Liver (tissue), 3 donors: ENCODE measurements around the gene ACTR8.
"Not testable (repeated sequence)": the region's sequence is repeated elsewhere in the genome, so short reads cannot be mapped to it uniquely, and the experiment has no call there.

Source experiments
- HNF4A ChIP-seq, 2 donors: conservative IDR thresholded peaks; 2 replicates each; pipeline ENCODE4 v1.6.1; 2016; ENCODE audit warnings: antibody characterized with exemption in 2 of 2, mild to moderate bottlenecking in 2 of 2
- JUND ChIP-seq, 2 donors: IDR thresholded peaks; 2 replicates each; pipeline ENCODE4 v1.6.1; 2016; ENCODE audit warnings: antibody characterized with exemption in 2 of 2
- RAD21 ChIP-seq, 2 donors: IDR thresholded peaks; 2 replicates each; pipeline ENCODE4 v1.6.1; 2016; ENCODE audit warnings: antibody characterized with exemption in 2 of 2, mild to moderate bottlenecking in 2 of 2
- TF ChIP-seq, protein P1 (sequence below): IDR thresholded peaks from 2 replicates; pipeline ENCODE4 v1.6.1; 2016; ENCODE audit warnings: antibody characterized with exemption
- TF ChIP-seq, protein P2 (sequence below): fragments of 150-350 bp; IDR thresholded peaks from 2 replicates; pipeline ENCODE4 v1.5.1; 2017; ENCODE audit warnings: improper control_type of control experiment, low read depth, low read length; ENCODE audit not compliant: missing input control
- donor health status: healthy.
- donor health status: healthy.

DNA sequence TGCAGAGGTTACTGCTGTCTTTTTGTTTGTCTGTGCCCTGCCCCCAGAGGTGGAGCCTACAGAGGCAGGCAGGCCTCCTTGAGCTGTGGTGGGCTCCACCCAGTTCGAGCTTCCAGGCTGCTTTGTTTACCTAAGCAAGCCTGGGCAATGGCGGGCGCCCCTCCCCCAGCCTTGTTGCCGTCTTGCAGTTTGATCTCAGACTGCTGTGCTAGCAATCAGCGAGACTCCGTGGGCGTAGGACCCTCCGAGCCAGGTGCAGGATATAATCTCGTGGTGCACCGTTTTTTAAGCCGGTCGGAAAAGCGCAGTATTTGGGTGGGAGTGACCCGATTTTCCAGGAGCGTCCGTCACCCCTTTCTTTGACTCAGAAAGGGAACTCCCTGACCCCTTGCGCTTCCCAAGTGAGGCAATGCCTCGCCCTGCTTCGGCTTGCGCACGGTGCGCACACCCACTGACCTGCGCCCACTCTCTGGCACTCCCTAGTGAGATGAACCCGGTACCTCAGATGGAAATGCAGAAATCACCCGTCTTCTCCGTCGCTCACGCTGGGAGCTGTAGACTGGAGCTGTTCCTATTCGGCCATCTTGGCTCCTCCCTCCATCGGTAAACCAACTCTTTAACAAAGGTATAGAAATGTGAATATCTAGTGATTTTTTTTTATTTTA is 45.4 kb upstream of the ACTR8 start:
- not testable (repeated sequence) for TF ChIP-seq RAD21 (IDR thresholded peaks at IDR 0.05); JUND (IDR thresholded peaks at IDR 0.05); HNF4A (conservative IDR thresholded peaks at IDR 0.05)
- TF ChIP-seq, protein P1, sequence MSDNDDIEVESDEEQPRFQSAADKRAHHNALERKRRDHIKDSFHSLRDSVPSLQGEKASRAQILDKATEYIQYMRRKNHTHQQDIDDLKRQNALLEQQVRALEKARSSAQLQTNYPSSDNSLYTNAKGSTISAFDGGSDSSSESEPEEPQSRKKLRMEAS: not testable (repeated sequence)
- TF ChIP-seq, protein P2, sequence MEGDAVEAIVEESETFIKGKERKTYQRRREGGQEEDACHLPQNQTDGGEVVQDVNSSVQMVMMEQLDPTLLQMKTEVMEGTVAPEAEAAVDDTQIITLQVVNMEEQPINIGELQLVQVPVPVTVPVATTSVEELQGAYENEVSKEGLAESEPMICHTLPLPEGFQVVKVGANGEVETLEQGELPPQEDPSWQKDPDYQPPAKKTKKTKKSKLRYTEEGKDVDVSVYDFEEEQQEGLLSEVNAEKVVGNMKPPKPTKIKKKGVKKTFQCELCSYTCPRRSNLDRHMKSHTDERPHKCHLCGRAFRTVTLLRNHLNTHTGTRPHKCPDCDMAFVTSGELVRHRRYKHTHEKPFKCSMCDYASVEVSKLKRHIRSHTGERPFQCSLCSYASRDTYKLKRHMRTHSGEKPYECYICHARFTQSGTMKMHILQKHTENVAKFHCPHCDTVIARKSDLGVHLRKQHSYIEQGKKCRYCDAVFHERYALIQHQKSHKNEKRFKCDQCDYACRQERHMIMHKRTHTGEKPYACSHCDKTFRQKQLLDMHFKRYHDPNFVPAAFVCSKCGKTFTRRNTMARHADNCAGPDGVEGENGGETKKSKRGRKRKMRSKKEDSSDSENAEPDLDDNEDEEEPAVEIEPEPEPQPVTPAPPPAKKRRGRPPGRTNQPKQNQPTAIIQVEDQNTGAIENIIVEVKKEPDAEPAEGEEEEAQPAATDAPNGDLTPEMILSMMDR: not testable (repeated sequence)
